HG02623 (cell line): ENCODE data around the gene ARFGAP1.

Source experiments
- ATAC-seq: cut with Tn5 transposase; IDR thresholded peaks from one replicate; pipeline ENCODE4 v1.9.1; 2021; ENCODE audit warnings: moderate library complexity; ENCODE audit not compliant: unreplicated experiment

Gene ARFGAP1

GRCh38 chr20:63276956-63277355, 4.3 kb downstream of the ARFGAP1 start:
- ATAC-seq: no peak

GRCh38 chr20:63277466-63278272, 5.1 kb downstream of the ARFGAP1 start:
- ATAC-seq: no peak

GRCh38 chr20:63278661-63279060, 6.0 kb downstream of the ARFGAP1 start:
- no peak for ATAC-seq

GRCh38 chr20:63279931-63280330, 7.3 kb downstream of the ARFGAP1 start:
- no peak for ATAC-seq

DNA sequence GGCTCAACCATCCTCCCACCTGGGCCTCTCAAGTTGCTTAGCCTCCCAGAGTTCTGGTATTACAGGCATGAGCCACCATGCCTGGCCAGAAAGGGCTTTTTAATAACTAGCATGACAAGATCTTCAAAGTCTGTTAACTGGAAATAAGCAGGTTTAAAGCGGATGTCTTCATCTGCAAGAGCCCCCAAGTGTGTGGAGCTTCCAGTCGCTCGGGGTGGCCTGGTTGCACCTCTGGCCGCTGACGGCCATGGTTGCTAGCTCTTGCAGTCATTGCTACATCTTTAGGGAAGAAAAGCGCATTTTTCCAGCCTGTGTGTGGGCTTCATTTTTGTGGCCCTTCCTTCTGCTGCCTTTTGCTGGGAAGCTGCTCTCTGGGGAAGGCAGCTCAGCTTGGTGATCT, 7.8 kb downstream of the ARFGAP1 start:
- ATAC-seq: no peak

DNA sequence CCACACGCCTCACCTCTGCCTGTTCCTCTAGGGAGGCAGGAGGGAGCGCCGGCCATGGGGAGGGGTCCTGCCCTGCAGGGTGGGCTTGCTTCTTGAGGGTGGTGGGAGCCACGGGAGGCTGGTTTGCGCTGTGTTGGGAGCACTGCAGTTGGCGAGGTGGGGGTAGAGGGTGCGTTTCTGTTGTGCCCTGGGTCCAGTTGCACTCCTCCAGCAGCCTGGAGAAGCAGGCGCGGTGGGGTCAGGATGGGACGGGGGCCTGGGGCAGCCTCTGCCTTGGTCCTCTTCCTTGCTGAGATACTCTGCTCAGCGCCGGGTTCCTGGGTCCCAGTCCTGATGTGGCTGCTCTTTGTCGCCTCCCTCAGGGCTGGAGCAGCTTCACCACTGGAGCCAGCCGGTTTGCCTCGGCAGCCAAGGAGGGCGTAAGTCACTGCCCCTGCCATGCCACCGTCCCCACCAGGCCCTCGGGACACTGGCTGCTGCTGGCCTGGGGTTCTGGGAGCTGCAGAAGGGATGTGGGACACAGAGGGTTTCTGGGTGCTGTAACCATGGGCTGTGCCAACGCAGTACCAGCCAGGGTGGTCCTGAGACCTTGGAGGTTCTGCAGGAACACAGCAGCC, 8.4 kb downstream of the ARFGAP1 start:
- no peak for ATAC-seq

DNA sequence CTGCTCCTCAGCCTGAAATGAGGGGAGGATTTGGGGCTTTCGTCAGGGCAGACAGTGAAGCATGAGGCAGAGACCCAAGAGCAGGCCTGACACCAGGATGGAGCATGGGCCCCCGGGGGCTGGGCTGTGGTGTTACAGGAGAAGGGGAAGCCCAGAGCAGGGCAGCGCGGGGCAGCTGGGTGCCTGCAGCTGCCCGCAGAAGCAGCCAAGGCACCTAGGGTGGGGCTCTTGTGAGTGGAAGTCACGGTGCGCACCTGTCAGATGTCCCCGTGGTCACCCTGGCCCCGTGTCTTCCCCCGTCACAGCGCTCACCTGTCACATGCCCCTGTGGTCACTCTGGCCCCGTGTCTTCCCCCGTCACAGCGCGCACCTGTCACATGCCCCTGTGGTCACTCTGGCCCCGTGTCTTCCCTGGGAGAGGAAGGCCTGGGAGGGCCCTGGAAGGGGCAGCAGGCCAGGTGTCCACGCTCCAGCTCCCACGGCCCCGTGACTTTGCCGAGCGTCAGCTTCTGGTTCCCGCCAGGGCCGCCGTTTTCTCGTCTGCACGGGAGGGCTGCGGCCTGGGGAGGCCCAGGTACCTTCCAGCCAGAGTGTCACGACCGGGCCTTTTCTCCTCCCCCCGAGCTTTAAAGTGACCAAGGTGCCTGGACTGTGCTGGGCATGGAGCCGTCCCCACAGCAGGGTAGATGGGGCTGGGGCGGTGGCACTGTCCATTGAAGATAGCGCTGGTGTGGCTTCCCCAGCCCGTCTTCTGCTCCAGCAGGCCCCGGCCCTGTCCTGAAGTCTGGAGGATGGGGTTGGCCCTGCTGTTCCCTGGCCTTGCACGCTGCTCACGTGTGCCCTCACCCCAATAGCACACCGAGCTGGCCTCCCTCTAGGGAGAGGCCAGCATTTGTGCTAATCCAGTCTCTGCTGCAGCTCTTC, 9.4 kb downstream of the ARFGAP1 start:
- no peak for ATAC-seq

DNA sequence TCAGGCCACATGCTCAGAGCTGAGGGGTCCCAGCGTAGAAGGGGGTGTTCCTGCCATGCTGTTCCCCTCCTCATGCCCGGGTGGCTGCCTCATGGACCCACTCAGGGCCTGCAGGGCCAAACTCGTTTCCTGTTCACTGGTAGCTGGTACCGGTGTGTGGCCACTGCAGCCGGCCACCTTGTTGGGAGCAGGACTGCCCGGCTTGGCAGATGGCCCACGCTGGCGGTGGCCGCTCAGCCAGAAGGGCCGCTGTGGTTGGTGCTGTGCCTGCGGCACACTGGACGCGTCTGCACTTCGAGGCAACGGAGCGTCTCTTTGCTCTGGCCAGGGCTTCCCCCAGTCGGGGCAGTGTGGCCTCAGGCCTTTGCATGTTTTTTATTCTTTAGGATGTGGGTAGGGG, 10.3 kb downstream of the ARFGAP1 start:
- ATAC-seq: no peak

DNA sequence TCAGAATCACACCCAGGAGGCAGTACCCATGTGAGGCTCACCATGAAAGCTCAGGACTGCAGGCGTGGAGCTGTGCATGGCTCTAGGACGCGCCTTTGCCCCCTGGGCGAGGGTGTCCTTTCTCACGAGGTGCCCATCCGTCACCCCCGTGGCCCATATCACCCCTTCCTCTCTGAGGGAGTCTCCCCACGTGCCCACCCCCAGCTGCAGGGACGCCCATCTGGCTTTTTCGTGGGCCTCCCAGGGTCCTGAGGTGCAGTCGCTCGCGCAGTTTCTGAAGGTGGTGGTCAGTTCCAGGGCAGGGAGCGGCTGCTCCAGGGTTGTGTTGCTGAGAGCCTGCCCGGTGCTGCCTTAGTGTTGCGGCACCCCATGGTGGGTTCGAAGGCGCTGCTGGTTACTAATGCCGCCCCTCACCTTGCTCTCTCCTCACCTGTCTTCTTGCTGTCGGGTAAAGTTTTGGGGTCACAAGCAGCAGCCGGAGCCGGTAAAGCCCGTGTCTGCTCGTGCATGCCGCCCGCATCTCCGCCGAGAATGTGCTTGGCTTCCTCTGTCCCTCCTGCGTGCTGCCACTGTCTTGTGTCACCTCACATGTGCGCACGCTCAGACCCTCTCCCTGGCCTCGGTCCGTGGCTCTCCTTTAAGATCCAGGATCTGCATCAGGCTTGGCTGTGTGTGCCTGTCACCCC, 10.9 kb downstream of the ARFGAP1 start:
- no peak for ATAC-seq

DNA sequence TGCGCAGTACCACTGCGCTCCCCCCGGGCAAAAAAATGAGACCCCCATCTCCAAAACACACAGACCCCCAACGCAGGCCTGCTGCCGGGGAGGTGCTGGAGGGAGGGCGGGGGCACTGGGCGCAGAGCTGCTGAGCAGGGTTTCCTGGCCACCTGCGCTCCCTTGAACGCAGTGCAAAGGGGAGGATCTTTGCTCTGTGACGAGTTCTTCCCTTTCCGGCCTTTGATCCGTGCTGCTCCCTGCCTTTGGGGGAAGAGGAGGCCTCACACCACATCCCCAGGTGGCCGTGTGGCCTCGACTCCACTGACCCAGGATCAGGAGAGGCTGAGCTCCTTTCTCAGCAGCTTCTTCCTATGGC, 11.4 kb downstream of the ARFGAP1 start:
- ATAC-seq: no peak

- ATAC-seq: no peak
Observed at GRCh38 chr20:63284544-63284949, 11.9 kb downstream of the ARFGAP1 start.

DNA sequence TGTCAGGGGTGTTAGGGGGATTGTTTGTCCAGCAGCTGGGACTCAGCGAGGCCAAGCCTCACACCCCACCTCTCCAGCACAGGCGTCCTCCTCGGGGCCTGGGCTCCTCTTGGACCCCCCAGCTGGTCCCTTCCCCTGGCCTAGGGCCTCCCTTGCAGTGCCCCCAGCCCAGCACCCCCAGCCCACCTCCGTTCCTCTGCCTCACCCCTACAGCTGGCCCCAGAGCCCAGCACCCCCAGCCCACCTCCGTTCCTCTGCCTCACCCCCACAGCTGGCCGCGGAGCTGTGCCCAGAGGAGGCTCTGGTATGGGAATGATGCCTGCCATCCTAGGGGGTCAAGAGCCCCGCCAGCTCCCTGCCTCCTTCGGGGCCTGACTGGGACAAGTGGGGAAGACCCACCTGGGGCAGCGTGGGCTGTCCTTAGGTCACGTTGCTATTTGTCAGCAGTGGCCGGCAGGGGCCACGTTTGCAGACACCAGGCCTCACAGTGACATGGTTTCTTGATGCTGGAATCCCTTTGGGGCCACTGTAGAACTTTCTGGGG, 12.4 kb downstream of the ARFGAP1 start:
- no peak for ATAC-seq

- ATAC-seq: no peak
Observed at GRCh38 chr20:63285636-63286615, 13.3 kb downstream of the ARFGAP1 start.

GRCh38 chr20:63286781-63287696, 14.4 kb downstream of the ARFGAP1 start:
- no peak for ATAC-seq

GRCh38 chr20:63287697-63288580, 15.3 kb downstream of the ARFGAP1 start:
- no peak for ATAC-seq

DNA sequence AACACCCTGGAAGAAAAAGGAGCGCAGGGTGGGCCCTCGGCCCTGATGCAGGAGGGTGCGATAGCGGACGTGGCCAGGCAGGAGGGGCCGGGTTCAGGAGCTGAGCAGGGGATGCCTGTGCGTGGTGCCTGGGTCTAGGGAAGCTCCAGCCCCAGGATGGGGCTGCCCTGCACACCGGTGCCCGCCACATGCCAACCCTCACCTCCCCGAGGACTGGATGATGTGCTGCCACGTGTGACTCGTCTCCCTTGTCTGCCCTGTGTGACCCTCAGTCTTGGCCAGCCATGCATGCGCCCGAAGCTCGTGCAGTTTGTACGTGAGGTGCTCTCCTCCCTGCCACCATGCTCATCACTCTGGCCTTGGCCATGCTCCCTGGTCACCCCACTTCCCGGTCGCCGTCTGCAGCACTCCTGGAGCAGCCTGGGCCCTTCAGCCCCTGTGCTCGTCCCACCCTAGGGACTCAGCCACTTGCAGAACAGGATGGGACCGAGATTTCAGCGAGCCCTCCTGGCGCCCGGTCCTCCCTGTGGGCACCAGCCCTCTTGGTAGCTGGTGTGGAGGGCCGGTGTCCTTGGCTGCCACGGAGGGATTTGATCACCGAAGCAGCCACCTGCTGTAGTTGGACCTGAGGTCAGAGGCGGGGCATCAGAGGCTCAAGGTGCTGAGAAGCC, 16.1 kb downstream of the ARFGAP1 start:
- no peak for ATAC-seq
